Measurements from ENCODE around the gene SYT7. TPM values are rescaled to one million over a fixed set of nuclear protein-coding genes. Genes with fewer than 3 reads are reported as not detected.

SYT7 gene
- total RNA-seq, 4 donors from 2014 or later = 5.4 to 8.4 (median 7.5) TPM

DNA sequence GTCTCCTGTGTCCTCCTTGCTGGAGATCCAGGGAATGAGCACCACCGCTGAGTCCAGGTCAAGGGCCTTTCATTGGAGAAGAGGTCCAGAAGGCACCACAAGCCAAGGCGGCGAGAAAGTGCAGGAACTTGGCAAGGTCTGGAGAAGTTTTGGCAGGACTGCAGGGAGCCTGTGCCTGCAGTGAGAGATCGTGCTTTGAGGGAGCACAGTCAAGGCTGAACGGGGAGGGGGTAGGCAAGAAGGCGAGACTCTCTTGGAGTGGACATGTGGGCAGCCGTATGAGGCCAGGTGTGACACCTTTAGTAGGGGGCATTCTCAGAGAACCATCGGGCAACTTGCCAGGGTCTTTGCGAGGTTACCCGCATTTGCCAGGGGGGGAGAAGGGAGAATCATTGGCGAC is 41.9 kb downstream of the SYT7 start:
- no peak for DNase-seq (ENCODE audit: low spot score in 2 of 2)

DNA sequence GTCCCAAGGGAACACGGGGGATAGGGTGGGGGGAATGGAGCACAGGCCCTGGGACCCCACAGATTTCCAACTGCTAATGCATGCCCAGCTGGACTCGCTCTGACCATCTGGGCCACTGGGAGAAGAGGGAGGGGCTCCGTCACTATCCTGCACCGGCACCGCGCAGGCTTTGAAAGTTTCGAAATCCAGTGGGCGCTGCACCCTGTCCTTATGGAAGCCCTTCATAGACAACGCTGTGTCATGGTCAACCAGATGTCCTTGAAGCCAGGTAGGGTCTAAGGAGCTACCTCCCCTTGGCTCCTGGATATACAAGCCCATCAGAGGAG is 42.3 kb downstream of the SYT7 start:
- DNase-seq (ENCODE audit: low spot score in 2 of 2) = no peak
- H3K27ac ChIP-seq = no peak overlapping the region
- no peak overlapping the region for H3K4me3 ChIP-seq
- H3K9me3 ChIP-seq = no peaks in the 10 kb centered on the region
- no peaks in the 10 kb centered on the region for H3K27me3 ChIP-seq
- H3K36me3 ChIP-seq = no peaks in the 10 kb centered on the region
- no peaks in the 10 kb centered on the region for H3K4me1 ChIP-seq
- WGBS = 91% methylated on average over 7 of the region's 9 CpGs
- TF ChIP-seq EP300 (IDR thresholded peaks at IDR 0.05) (no peak), POLR2AphosphoS5 (IDR thresholded peaks at IDR 0.05) (no peak)

More for the DNA sequence above, 41.9 kb downstream of the SYT7 start:
- H3K27me3 ChIP-seq = no peaks in the 10 kb centered on the region
- no peak overlapping the region for H3K4me3 ChIP-seq
- no peak overlapping the region for H3K27ac ChIP-seq
- no peak for TF ChIP-seq CTCF (IDR thresholded peaks at IDR 0.05)
- TF ChIP-seq POLR2A (IDR thresholded peaks at IDR 0.05) = no peak
- no peak for TF ChIP-seq EP300 (IDR thresholded peaks at IDR 0.05)
- TF ChIP-seq POLR2AphosphoS5 (IDR thresholded peaks at IDR 0.05) = no peak
- no peaks in the 10 kb centered on the region for H3K36me3 ChIP-seq
- 79% methylated on average over 11 of the region's 11 CpGs for WGBS
- no peaks in the 10 kb centered on the region for H3K9me3 ChIP-seq
- no peaks in the 10 kb centered on the region for H3K4me1 ChIP-seq

- H3K9me3 ChIP-seq = no peaks in the 10 kb centered on the region
- TF ChIP-seq POLR2AphosphoS5 (IDR thresholded peaks at IDR 0.05) (no peak), EP300 (IDR thresholded peaks at IDR 0.05) (no peak), CTCF (IDR thresholded peaks at IDR 0.05) (no peak), POLR2A (IDR thresholded peaks at IDR 0.05) (no peak)
- H3K36me3 ChIP-seq = no peaks in the 10 kb centered on the region
- no peak overlapping the region for H3K4me3 ChIP-seq
- H3K27ac ChIP-seq = no peak overlapping the region
- no peaks in the 10 kb centered on the region for H3K4me1 ChIP-seq
- no peak for DNase-seq (ENCODE audit: low spot score in 2 of 2)
- 95% methylated on average over 4 of the region's 8 CpGs for WGBS
- H3K27me3 ChIP-seq = no peaks in the 10 kb centered on the region
Observed at GRCh38 chr11:61537326-61537725, 43.5 kb downstream of the SYT7 start.

DNA sequence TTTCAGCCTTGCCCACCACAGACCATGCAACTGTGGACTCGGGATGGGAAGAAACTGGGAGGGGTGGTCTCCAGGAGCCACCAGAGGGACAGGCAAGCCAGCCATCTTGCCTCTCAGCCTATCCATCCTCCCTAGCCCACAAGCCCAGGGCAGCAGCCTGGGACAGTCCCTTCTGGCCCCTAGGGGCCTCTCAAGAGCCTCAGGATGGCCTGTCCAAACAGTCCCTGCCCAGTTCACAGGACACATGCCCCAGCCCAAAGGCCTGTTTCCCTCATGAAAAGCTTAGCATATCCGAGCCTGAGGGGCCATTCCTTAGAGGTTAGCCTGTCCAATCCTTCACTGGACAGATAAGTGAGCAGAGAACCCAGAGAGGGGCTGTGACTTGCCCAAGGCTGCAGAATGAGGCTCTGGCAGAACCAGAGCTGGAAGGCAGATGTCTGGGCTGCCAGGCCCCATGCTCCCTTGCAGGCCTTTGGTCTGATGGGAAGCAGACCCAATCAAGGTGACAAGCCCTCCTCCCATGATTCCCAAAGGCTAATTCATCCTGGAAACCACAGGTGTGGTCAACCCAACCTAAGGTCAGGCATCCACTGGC is 44.1 kb downstream of the SYT7 start:
- TF ChIP-seq CTCF (IDR thresholded peaks at IDR 0.05) = no peak
- TF ChIP-seq POLR2A (IDR thresholded peaks at IDR 0.05) = no peak
- TF ChIP-seq EP300 (IDR thresholded peaks at IDR 0.05) = no peak
- TF ChIP-seq POLR2AphosphoS5 (IDR thresholded peaks at IDR 0.05) = no peak

GRCh38 chr11:61535998-61536675 is 44.7 kb downstream of the SYT7 start:
- H3K27ac ChIP-seq = no peak overlapping the region
- 79% methylated on average over 15 of the region's 17 CpGs for WGBS
- no peaks in the 10 kb centered on the region for H3K27me3 ChIP-seq
- no peaks in the 10 kb centered on the region for H3K36me3 ChIP-seq
- H3K4me1 ChIP-seq = no peaks in the 10 kb centered on the region
- TF ChIP-seq POLR2AphosphoS5 (IDR thresholded peaks at IDR 0.05) (no peak), POLR2A (IDR thresholded peaks at IDR 0.05) (no peak), CTCF (IDR thresholded peaks at IDR 0.05) (no peak), EP300 (IDR thresholded peaks at IDR 0.05) (no peak)
- DNase-seq (ENCODE audit: low spot score in 2 of 2) = no peak
- no peak overlapping the region for H3K4me3 ChIP-seq
- H3K9me3 ChIP-seq = no peaks in the 10 kb centered on the region

More for the DNA sequence above, 44.1 kb downstream of the SYT7 start:
- no peak for DNase-seq (ENCODE audit: low spot score in 2 of 2)
- H3K4me3 ChIP-seq = no peak overlapping the region
- H3K4me1 ChIP-seq = no peaks in the 10 kb centered on the region
- no peaks in the 10 kb centered on the region for H3K9me3 ChIP-seq
- H3K27ac ChIP-seq = no peak overlapping the region
- no CpG with 5 or more reads among the region's 2 CpGs for WGBS
- H3K36me3 ChIP-seq = no peaks in the 10 kb centered on the region
- H3K27me3 ChIP-seq = no peaks in the 10 kb centered on the region
